ENCODE data around the gene DMP1.
"Not testable (repeated sequence)": the region's sequence is repeated elsewhere in the genome, so short reads cannot be mapped to it uniquely, and the experiment has no call there.

The DMP1 gene

DNA sequence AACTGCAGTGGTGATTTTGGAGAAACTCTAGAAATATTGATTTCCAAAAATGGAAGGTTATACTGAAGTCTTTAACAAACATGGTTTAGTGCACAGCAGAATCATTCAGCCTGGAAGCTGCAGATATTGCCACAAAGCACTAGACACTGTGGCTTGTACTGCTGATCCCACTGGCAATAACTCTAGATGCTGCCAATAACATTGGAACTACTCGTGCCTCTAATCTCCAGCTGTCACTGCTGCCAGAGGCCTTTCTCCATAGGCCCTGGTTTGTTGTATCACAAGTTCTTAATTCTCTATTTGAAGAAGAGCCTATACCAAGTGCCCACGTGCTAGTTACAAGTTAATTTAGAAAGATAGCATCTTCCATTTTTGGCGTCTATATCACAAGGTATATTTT is 19.3 kb downstream of the DMP1 start:
- H3K79me2 ChIP-seq: no peaks in the 10 kb centered on the region
- no peaks in the 10 kb centered on the region for H3K27me3 ChIP-seq (ENCODE audit: control insufficient read depth, insufficient read depth, low read length)
- no peaks in the 10 kb centered on the region for H3K4me1 ChIP-seq
- no peak overlapping the region for H3K4me3 ChIP-seq (ENCODE audit: low read depth, low read length)
- H3K36me3 ChIP-seq (ENCODE audit: control insufficient read depth, insufficient read depth, low read length): no peaks in the 10 kb centered on the region
- no peak overlapping the region for H2AFZ ChIP-seq
- H3K27ac ChIP-seq: no peak overlapping the region
- TF ChIP-seq, protein P1, sequence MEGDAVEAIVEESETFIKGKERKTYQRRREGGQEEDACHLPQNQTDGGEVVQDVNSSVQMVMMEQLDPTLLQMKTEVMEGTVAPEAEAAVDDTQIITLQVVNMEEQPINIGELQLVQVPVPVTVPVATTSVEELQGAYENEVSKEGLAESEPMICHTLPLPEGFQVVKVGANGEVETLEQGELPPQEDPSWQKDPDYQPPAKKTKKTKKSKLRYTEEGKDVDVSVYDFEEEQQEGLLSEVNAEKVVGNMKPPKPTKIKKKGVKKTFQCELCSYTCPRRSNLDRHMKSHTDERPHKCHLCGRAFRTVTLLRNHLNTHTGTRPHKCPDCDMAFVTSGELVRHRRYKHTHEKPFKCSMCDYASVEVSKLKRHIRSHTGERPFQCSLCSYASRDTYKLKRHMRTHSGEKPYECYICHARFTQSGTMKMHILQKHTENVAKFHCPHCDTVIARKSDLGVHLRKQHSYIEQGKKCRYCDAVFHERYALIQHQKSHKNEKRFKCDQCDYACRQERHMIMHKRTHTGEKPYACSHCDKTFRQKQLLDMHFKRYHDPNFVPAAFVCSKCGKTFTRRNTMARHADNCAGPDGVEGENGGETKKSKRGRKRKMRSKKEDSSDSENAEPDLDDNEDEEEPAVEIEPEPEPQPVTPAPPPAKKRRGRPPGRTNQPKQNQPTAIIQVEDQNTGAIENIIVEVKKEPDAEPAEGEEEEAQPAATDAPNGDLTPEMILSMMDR (IDR thresholded peaks at IDR 0.05): no peak
- no peaks in the 10 kb centered on the region for H3K9me3 ChIP-seq (ENCODE audit: control insufficient read depth, low read length)
- no peak overlapping the region for H3K4me2 ChIP-seq (ENCODE audit: low read length)
- no peak overlapping the region for H3K9ac ChIP-seq

DNA sequence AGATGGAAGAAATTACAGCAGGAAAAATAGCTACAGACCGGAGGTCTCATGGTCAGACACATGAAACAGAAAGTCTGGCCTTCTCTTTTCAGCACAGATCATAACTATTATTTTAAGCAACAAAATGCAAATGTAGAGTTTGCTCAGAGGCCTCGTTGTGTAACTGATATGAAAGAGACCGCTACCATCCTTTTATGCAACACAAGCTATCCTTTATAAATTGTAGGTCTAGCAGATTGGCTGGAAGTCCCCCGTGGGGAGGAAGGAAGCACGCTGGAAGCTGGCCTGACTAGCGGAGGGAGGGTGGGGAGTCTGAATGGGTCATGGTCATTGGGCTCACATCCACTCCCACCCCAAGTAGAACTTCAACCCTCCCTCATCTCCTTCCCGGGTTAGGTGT is 27.7 kb downstream of the DMP1 start:
- no peak overlapping the region for H3K27ac ChIP-seq
- TF ChIP-seq, protein P1 (IDR thresholded peaks at IDR 0.05): no peak
- no peaks in the 10 kb centered on the region for H3K36me3 ChIP-seq (ENCODE audit: control insufficient read depth, insufficient read depth, low read length)
- no peak overlapping the region for H2AFZ ChIP-seq
- no peak overlapping the region for H3K4me2 ChIP-seq (ENCODE audit: low read length)
- H3K9ac ChIP-seq: no peak overlapping the region
- no peak overlapping the region for H3K4me3 ChIP-seq (ENCODE audit: low read depth, low read length)
- H3K79me2 ChIP-seq: no peaks in the 10 kb centered on the region
- no peaks in the 10 kb centered on the region for H3K9me3 ChIP-seq (ENCODE audit: control insufficient read depth, low read length)
- H3K4me1 ChIP-seq: no peaks in the 10 kb centered on the region
- H3K27me3 ChIP-seq (ENCODE audit: control insufficient read depth, insufficient read depth, low read length): no peaks in the 10 kb centered on the region

DNA sequence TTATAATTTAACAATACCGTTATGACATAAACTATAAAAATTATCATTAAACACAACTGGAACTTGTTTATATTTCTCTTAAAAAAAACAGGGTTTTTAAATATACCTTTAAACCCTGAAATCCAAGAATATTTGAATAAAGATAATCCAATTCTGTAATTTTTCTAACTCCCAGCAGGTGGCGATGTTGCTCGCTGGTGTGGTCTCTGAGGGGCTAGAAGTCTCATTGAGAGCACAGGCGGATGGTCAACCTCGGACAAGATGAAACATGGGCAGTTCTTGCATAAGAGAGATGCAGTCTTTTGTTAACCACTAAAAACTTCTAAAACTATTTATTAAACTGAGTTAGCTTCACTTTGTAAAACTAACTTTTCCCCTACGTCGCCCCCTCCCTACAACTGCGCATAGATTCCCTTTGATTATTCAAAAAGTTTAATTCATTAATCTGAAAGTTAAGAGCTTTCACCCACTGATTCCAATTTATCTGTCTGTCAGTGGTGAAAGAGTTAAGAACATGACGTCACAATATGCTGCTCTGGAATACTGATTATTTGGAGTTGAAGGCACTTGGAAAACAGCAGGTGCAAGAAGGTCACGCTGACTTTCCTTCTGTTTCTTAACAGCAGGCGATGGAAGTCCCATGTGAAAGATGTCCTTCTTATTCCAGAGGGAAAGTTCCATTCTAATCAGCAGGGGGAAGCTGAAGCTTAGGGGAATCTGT is 29.5 kb downstream of the DMP1 start:
- H3K79me2 ChIP-seq: no peaks in the 10 kb centered on the region
- H3K27me3 ChIP-seq (ENCODE audit: control insufficient read depth, insufficient read depth, low read length): no peaks in the 10 kb centered on the region
- no peak overlapping the region for H3K27ac ChIP-seq
- no peak overlapping the region for H3K4me2 ChIP-seq (ENCODE audit: low read length)
- H3K4me3 ChIP-seq (ENCODE audit: low read depth, low read length): no peak overlapping the region
- no peak overlapping the region for H2AFZ ChIP-seq
- H3K36me3 ChIP-seq (ENCODE audit: control insufficient read depth, insufficient read depth, low read length): no peaks in the 10 kb centered on the region
- H3K4me1 ChIP-seq: no peaks in the 10 kb centered on the region
- no peak overlapping the region for H3K9ac ChIP-seq
- TF ChIP-seq, protein P1 (IDR thresholded peaks at IDR 0.05): peak; percentile 44
- H3K9me3 ChIP-seq (ENCODE audit: control insufficient read depth, low read length): no peaks in the 10 kb centered on the region

DNA sequence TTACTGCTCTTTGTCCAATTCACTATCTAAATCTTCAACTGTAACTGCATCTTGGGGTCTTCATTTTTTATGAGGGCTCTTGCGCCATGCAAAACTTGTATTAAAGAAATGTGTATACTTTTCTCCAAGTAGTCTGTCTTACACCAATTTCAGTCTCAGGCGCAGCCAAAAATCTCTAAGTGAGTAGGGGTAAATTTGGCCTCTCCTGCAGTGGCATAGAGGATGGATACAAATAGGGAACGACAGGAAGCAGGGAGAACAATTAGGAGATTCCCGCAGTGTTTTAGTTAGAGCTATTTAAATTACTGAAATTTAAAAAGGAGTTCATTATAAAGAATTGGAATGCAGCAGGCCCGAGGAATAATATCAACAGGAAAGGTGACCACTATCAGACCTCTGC is 30.2 kb downstream of the DMP1 start:
- Histone ChIP-seq H3K9ac (no peak overlapping the region), H2AFZ (no peak overlapping the region), H3K4me2 (ENCODE audit: low read length) (no peak overlapping the region), H3K27me3 (ENCODE audit: control insufficient read depth, insufficient read depth, low read length) (no peaks in the 10 kb centered on the region), H3K36me3 (ENCODE audit: control insufficient read depth, insufficient read depth, low read length) (no peaks in the 10 kb centered on the region), H3K79me2 (no peaks in the 10 kb centered on the region), H3K4me3 (ENCODE audit: low read depth, low read length) (no peak overlapping the region), H3K27ac (no peak overlapping the region), H3K9me3 (ENCODE audit: control insufficient read depth, low read length) (no peaks in the 10 kb centered on the region), H3K4me1 (no peaks in the 10 kb centered on the region)
- TF ChIP-seq, protein P1 (IDR thresholded peaks at IDR 0.05): no peak

DNA sequence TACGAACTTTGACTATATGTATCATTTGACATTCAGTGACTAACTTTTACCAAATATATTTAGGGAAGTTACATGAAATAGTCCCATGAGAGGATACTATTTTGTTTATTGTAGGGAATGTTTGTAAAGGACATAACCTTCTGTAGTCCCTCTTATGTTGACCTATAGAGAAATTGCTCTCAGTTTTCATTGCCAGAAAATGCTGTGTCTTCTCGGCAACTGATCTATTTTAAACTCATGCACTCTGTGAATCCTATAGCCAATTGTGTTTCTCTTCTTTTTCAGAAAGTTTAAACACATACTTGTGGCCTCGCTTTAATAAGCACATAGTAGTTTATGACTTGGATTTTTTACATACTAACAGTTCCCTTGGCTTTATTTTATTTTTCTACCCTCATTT is 38.2 kb downstream of the DMP1 start:
- Histone ChIP-seq H3K36me3 (ENCODE audit: control insufficient read depth, insufficient read depth, low read length) (no peaks in the 10 kb centered on the region), H3K4me1 (no peaks in the 10 kb centered on the region), H3K9me3 (ENCODE audit: control insufficient read depth, low read length) (no peaks in the 10 kb centered on the region), H3K27me3 (ENCODE audit: control insufficient read depth, insufficient read depth, low read length) (no peaks in the 10 kb centered on the region), H2AFZ (no peak overlapping the region), H3K79me2 (no peaks in the 10 kb centered on the region), H3K27ac (no peak overlapping the region), H3K4me3 (ENCODE audit: low read depth, low read length) (no peak overlapping the region), H3K9ac (no peak overlapping the region), H3K4me2 (ENCODE audit: low read length) (no peak overlapping the region)
- TF ChIP-seq, protein P1 (IDR thresholded peaks at IDR 0.05): no peak

DNA sequence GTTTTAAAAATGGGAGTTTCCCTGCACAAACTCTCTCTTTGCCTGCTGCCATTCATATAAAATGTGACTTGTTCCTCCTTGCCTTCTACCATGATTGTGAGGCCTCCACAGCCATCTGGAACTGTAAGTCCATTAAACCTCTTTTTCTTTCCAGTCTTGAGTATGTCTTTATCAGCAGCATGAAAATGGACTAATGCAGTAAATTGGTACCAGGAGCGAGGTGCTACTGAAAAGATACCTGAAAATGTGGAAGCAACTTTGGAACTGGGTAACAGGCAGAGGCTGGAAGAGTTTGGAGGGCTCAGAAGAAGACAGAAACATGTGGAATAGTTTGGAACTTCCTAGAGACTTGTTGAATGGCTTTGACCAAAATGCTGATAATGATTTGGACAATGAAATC is 40.9 kb downstream of the DMP1 start:
- not testable (repeated sequence) for H3K9me3 ChIP-seq (ENCODE audit: control insufficient read depth, low read length); H3K27me3 ChIP-seq (ENCODE audit: control insufficient read depth, insufficient read depth, low read length); H3K36me3 ChIP-seq (ENCODE audit: control insufficient read depth, insufficient read depth, low read length); H3K27ac ChIP-seq; H3K4me2 ChIP-seq (ENCODE audit: low read length); H3K4me3 ChIP-seq (ENCODE audit: low read depth, low read length); H3K79me2 ChIP-seq; H3K4me1 ChIP-seq; H3K9ac ChIP-seq; H2AFZ ChIP-seq

DNA sequence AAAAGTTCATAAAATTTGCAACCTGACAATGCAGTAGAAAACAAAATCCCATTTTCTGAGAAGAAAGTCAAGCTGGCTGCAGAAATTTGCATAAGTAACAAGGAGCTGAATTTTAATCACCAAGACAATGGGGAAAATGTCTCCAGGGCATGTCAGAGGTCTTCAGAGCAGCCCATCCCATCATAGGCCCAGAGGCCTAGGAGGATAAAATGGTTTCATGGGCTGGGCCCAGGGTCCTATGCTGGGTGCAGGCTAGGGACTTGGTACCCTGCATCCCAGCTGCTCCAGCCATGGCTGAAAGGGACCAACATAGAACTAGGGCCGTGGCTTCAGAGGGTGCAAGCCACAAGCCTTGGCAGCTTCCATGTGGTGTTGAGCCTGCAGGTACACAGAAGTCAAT is 42.0 kb downstream of the DMP1 start:
- H3K27me3 ChIP-seq (ENCODE audit: control insufficient read depth, insufficient read depth, low read length); H2AFZ ChIP-seq; H3K4me3 ChIP-seq (ENCODE audit: low read depth, low read length); H3K4me1 ChIP-seq; H3K27ac ChIP-seq; H3K79me2 ChIP-seq; H3K4me2 ChIP-seq (ENCODE audit: low read length); H3K9me3 ChIP-seq (ENCODE audit: control insufficient read depth, low read length); H3K9ac ChIP-seq; H3K36me3 ChIP-seq (ENCODE audit: control insufficient read depth, insufficient read depth, low read length): not testable (repeated sequence)
